CD4-positive, alpha-beta T cell treated with Interleukin-15 for 1 hour (primary cell): Measurements from ENCODE around the gene EIF3C.
"Not testable (repeated sequence)": the region's sequence is repeated elsewhere in the genome, so short reads cannot be mapped to it uniquely, and the experiment has no call there.

ENCODE experiments used
- DNase-seq: peaks from one replicate; pipeline ENCODE4 v3.0.0-alpha.2; 2020

Gene EIF3C

GRCh38 chr16:28711220-28712083 lies at the start of gene EIF3C:
TSS of gene EIF3C (plus strand) at chr16:28711464. CDS start at chr16:28711687, 223 bp downstream.
- not testable (repeated sequence) for DNase-seq

- DNase-seq = not testable (repeated sequence)
Measured at GRCh38 chr16:28666264-28666663, 45.0 kb upstream of the EIF3C start.

DNA sequence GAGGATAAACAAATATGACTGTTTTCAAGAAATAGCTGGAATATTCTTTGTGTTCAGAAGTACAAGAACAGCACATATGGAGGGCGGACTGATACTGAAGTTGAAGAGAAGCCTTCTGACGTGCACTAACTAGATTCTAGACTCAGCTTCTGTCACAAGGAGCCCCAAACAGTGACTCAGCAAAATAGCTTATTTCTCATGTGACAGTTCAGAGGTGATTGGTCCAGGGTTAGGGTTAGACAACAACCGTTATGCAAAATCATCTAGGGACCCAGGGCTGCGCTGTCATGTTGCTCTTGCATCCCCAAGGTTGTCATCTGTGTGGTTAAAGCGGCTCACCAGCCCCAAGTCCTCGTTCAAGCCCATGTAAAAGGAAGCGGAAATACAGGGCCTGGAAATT lies 43.8 kb upstream of the EIF3C start:
- not testable (repeated sequence) for DNase-seq

DNA sequence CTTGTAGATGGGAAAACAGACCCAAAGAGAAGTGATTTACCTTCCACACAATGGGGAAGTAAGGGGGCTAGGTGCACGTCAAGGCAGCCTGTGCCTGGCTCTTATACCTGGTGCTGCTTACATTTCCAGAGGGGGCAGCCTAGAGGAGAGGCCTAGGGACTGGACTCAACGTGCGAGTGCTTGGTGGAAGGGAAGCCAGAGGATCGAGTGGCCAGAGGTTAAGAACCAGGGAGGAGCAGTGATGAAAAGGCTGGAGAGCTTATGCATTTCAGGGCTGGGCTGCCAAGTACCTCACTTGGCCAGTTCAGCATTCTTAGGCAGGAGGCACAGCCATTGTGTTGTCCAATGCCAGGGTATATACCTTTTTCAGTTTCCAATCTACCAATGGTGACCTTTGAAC lies 43.1 kb upstream of the EIF3C start:
- not testable (repeated sequence) for DNase-seq

DNA sequence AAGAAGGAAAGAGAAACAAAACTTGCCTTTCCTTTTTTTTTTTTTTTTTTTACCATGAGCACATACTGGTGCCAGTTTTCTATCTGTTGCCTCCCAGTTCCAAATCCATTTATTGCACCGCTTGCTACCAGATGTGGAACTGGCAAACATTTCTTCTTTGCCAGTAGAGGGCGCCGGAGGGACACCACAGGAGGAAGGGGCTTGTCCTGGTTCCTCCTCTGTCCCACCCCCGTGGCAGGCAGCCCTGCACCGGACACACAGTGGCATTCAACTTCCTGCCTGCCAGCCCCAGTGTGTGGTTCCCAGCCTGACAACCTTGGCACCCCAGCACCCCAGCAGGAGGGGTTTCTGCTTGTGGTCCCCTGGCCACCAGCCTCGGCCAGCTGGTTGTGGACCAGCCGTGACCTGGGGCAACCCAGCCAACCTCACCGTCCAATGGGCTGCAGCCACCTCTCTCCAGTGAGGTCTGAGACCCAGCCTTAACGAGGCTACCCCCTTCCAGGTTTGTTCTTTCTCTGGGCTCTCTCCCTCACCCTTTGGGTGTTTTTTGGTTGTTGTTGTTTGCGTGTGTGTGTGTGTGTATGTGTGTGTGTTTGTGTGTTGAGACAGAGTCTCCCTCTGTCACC lies 22.8 kb upstream of the EIF3C start:
- DNase-seq = not testable (repeated sequence)

DNA sequence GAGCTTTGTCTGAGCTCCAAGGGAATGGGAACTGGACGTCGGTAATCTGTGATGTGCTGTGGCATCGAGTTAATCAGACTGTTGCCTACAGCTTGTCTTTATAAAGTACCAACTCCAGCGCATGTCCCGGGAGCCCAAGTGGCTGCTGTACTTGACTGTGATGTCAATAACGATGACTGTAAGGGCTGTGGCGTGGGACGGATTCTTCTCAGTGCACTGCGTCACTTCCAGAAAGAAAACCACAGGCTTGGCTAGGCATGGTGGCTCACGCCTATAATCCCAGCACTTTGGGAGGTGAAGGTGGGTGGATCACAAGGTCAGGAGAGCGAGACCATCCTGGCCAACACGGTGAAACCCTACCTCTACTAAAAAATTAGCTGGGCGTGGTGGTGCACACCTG lies 21.8 kb upstream of the EIF3C start:
- DNase-seq = not testable (repeated sequence)

- DNase-seq = peak; percentile 3
Measured at GRCh38 chr16:28691722-28692121, 19.5 kb upstream of the EIF3C start.

- not testable (repeated sequence) for DNase-seq
Measured at GRCh38 chr16:28693257-28693950, 17.9 kb upstream of the EIF3C start.

DNA sequence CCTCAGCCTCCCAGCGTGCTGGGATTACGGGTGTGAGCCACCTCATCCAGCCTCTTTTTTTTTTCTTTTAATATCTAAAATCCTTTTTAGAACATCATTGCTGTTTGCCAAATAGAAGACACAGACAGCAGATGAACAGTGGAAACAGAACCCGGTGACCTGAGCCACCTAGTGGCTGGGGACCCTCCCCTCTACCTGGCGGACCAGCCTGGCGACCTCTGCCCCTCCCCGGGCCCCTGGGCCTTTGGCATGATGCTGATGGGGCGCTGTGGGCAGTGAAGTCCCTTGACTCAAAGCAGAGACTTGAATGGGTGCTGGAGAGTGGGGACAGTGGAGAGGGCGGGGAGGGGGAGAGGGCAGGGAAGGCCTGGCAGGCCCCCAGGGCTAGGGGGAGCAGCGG lies 11.5 kb upstream of the EIF3C start:
- DNase-seq = not testable (repeated sequence)

- DNase-seq = not testable (repeated sequence)
Measured at GRCh38 chr16:28700349-28700748, 10.9 kb upstream of the EIF3C start.

- not testable (repeated sequence) for DNase-seq
Measured at GRCh38 chr16:28701384-28701783, 9.9 kb upstream of the EIF3C start.

- DNase-seq = not testable (repeated sequence)
Measured at GRCh38 chr16:28704246-28704645, 7.0 kb upstream of the EIF3C start.

- not testable (repeated sequence) for DNase-seq
Measured at GRCh38 chr16:28722852-28723650, 11.8 kb downstream of the EIF3C start.

DNA sequence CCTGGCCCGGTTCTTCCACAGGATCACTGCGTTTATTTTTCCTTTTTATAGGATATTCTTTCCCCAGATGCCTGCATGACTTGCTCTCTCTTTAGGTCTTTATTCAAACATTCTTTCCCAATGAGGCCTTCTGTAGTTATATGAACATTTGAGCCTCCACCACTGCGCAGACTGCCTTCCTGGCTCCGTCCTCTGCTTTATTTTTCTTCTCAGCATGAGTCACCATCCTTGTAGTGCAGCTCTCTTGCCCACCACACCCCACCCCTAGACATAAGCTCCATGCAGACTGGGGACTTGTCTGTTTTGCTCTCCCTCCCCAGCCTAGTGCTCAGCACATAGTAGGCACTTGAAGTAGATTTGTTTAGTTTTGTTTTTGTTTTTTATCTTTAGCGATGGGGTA lies 20.0 kb downstream of the EIF3C start:
- not testable (repeated sequence) for DNase-seq

GRCh38 chr16:28732455-28733124 lies 21.3 kb downstream of the EIF3C start:
- DNase-seq = not testable (repeated sequence)

- not testable (repeated sequence) for DNase-seq
Measured at GRCh38 chr16:28739787-28740186, 28.5 kb downstream of the EIF3C start.

GRCh38 chr16:28740631-28741030 lies 29.4 kb downstream of the EIF3C start:
- not testable (repeated sequence) for DNase-seq

- DNase-seq = not testable (repeated sequence)
Measured at GRCh38 chr16:28741295-28741694, 30.0 kb downstream of the EIF3C start.

DNA sequence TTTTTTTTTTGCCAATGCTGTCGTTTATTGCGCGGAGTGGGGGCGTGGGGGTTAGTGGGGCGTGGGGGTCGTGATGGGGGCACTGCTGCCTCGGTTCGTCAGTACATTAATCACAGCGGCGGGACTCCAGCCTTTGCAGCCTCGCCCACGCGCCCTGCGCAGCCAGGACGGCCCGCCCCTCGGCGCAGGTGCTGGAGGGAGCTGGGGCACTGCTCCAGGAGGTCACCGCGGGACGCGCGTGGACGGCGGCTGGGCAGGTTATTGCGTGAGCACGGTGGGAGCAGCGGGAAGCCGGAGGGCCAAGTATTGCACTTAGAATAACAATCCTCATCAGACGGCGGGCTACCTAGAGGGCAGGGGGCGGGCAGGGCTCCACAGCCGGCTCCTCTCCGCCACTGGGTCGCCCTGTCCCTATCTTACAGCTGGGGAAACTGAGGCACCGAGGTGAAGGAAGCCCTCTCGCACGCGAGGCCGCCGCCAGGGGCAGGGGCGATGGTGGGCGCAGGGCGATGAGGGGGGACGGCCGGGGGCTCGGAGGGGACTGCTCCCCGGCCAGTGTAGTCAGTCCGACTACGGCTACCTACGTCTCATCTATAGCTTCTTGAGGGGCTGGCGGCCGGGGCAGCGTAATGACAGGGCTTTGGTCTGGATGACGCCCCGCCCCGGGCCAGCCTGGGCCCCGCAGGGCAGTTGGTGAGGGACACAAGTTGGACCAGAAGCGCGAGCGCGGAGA lies 35.5 kb downstream of the EIF3C start:
- DNase-seq = not testable (repeated sequence)

DNA sequence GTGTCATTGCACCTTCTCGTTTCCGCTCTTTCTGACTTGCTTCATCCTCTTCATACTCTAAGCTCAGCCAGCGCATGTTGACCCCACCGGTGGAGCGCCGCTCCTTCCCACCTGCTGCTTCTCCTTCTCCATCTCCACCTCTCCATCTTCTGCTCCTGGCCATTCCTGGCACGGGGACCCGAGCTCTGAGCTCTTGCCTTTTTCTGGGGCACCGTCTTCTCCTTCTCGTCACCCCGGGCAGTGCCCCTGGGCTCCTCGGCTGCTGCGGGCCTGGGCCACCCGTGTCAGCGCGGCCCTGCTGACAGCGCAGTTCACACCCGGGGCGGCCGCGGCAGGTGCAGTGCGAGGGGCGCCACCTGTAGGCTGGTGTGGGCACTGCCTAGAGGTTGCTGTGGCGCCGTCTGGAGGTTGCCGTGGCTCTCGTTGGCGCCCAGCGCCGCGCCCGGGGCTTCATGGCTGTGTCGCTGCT lies 38.8 kb downstream of the EIF3C start:
- peak; percentile 58 for DNase-seq

- DNase-seq = not testable (repeated sequence)
Measured at GRCh38 chr16:28750469-28751067, 39.3 kb downstream of the EIF3C start.
